ENCODE results near the gene MPLKIP.

GRCh38 chr7:40165216-40165615 lies 30.8 kb upstream of the MPLKIP start:
- TF ChIP-seq RAD21 (IDR thresholded peaks at IDR 0.05; ENCODE audit: low read length) (no peak), CTCF (conservative IDR thresholded peaks at IDR 0.05; ENCODE audit: low read depth, low read length) (no peak), POLR2A (IDR thresholded peaks at IDR 0.05; ENCODE audit: low read depth, low read length) (no peak), ELK1 (IDR thresholded peaks at IDR 0.05; ENCODE audit: borderline replicate concordance, low read depth, low read length) (no peak), CEBPB (IDR thresholded peaks at IDR 0.05; ENCODE audit: low read depth, low read length) (no peak), USF2 (IDR thresholded peaks at IDR 0.05; ENCODE audit: low read depth, low read length) (no peak), SMC3 (IDR thresholded peaks at IDR 0.05; ENCODE audit: low read depth, low read length) (no peak), FOS (IDR thresholded peaks at IDR 0.05; ENCODE audit: low read depth, low read length) (no peak), BHLHE40 (IDR thresholded peaks at IDR 0.05; ENCODE audit: low read depth, low read length) (no peak)

Measured in IMR-90 (cell line).